Stomach (tissue), 9 donors: ENCODE measurements around the gene MAGI1. TPM values are rescaled to one million over a fixed set of nuclear protein-coding genes. Genes with fewer than 3 reads are reported as not detected.

ENCODE experiments used
- DNase-seq, 2 donors: peaks; one replicate each; pipeline versions ENCODE4 v3.0.0 to v3.0.0-alpha.2; 2013 to 2019
- H3K27ac ChIP-seq, 5 donors: fragments of 200-600 bp in 4 of 5; sonication (generic) in 4 of 5; one replicate each; pipeline ENCODE4 v1.5.1; 2013 to 2019; ENCODE audit warnings: mild to moderate bottlenecking in 1 of 5, moderate library complexity in 1 of 5
- H3K27me3 ChIP-seq, 3 donors: fragments of 200-600 bp; sonication (generic); one replicate each; pipeline ENCODE4 v1.5.1; 2017 to 2019; ENCODE audit warnings: mixed run types in 1 of 3
- H3K36me3 ChIP-seq, 4 donors: fragments of 200-600 bp; sonication (generic); 1 replicate in 3 of 4; 2 replicates in 1 of 4; pipeline ENCODE4 v1.5.1; 2016 to 2019
- H3K4me1 ChIP-seq, 4 donors: fragments of 200-600 bp; sonication (generic); one replicate each; pipeline ENCODE4 v1.5.1; 2016 to 2019
- H3K4me3 ChIP-seq, 4 donors: fragments of 200-600 bp; sonication (generic) in 3 of 4; one replicate each; pipeline ENCODE4 v1.5.1; 2016 to 2019; ENCODE audit warnings: mild to moderate bottlenecking in 1 of 4
- H3K9me3 ChIP-seq, 4 donors: fragments of 200-600 bp; sonication (generic); one replicate each; pipeline ENCODE4 v1.5.1; 2016 to 2019
- EP300 ChIP-seq: sonication (generic); formaldehyde crosslinking; IDR thresholded peaks from one replicate; pipeline ENCODE4 v1.6.1; 2017; ENCODE audit warnings: antibody characterized with exemption
- POLR2A ChIP-seq, 4 donors: fragments of 450-650 bp; IDR thresholded peaks; one replicate each; pipeline ENCODE4 v1.6.1; 2016; ENCODE audit warnings: antibody characterized with exemption in 4 of 4, control low read depth in 2 of 4, mild to moderate bottlenecking in 1 of 4, moderate library complexity in 1 of 4
- POLR2AphosphoS5 ChIP-seq, 3 donors: sonication (generic); formaldehyde crosslinking; IDR thresholded peaks; one replicate each; pipeline ENCODE4 v1.6.1; 2016; ENCODE audit warnings: antibody characterized with exemption in 3 of 3
- WGBS, 5 donors: extraction: QIAGEN DNeasy Blood & Tissue Kit in 3 of 5; methylation state at CpG; one replicate each; pipeline versions ENCODE4 v1.1.5 to v1.1.7; 2013 to 2018; 5-methylcytosine and 5-hydroxymethylcytosine counted together
- intact Hi-C: fragments of 100-400 bp; cut with DNase I; formaldehyde crosslinking; loops from one replicate; pipeline ENCODE4 v1.15.1; 2023; ENCODE audit warnings: low total_unique reads
- polyA plus RNA-seq, 3 donors: library from polyadenylated mRNA; stranded (reverse); fragments of 200-250 nt; gene quantifications; one replicate each; pipeline ENCODE4 v1.2.3, GENCODE V29; 2013
- total RNA-seq, 5 donors: library from RNA; depleted of rRNA; stranded (reverse); fragments of >200 nt; gene quantifications; one replicate each; pipeline versions ENCODE4 v1.1.0 to v1.2.3, GENCODE V29; 2014 to 2016
- TF ChIP-seq, protein P1 (sequence below), 7 experiments: fragments of 450-650 bp in 4 of 7; fragments of 200-600 bp in 3 of 7; sonication (generic) in 3 of 7; IDR thresholded peaks; one replicate each; pipeline ENCODE4 v1.5.1; 2016 to 2019; ENCODE audit warnings: antibody characterized with exemption in 7 of 7, control low read depth in 2 of 7, mild to moderate bottlenecking in 1 of 7
- donor health status: healthy with polysubstance abuse.
- donor health status: Bipolar disorder and iron deficiency.
- donor health status: healthy.

Gene MAGI1
- total and polyA plus RNA-seq, 8 donors = 5.7 to 237 (median 84.8) TPM

DNA sequence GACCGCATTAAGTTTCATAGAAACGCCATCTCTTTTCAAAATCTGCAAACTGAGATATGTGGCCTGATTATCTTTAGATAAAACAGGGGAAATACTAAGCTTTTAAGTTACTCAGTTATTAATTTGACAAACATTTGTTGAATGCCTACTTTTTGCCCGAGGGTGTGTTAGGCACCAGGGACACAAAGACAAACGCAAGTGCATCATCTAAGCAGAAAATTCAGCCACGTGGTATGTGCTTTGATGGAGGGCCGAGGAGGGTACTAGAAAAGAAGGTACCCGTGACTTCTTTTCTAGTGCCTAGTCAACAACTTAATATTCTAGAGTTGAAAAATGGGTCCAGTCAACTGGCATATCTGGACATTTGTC lies 594.3 kb downstream of the MAGI1 start:
- H3K27ac ChIP-seq = no peak overlapping the region
- TF ChIP-seq, protein P1, sequence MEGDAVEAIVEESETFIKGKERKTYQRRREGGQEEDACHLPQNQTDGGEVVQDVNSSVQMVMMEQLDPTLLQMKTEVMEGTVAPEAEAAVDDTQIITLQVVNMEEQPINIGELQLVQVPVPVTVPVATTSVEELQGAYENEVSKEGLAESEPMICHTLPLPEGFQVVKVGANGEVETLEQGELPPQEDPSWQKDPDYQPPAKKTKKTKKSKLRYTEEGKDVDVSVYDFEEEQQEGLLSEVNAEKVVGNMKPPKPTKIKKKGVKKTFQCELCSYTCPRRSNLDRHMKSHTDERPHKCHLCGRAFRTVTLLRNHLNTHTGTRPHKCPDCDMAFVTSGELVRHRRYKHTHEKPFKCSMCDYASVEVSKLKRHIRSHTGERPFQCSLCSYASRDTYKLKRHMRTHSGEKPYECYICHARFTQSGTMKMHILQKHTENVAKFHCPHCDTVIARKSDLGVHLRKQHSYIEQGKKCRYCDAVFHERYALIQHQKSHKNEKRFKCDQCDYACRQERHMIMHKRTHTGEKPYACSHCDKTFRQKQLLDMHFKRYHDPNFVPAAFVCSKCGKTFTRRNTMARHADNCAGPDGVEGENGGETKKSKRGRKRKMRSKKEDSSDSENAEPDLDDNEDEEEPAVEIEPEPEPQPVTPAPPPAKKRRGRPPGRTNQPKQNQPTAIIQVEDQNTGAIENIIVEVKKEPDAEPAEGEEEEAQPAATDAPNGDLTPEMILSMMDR (IDR thresholded peaks at IDR 0.05) = no peak
- TF ChIP-seq POLR2AphosphoS5 (IDR thresholded peaks at IDR 0.05) (no peak), POLR2A (IDR thresholded peaks at IDR 0.05) (no peak), EP300 (no peak)
- intact Hi-C loops = no loop called here
- WGBS, 5 donors = 77 to 93% (median 81%) methylated on average over 7 of the region's 7 CpGs
- H3K27me3 ChIP-seq = no peaks in the 10 kb centered on the region
- H3K36me3 ChIP-seq = peaks cover 0 to 17% (median 2%) of the 10 kb centered on the region in 4 donors
- DNase-seq = no peak
- H3K4me1 ChIP-seq = peaks cover 0 to 5% (median 2%) of the 10 kb centered on the region in 4 donors
- no peaks in the 10 kb centered on the region for H3K9me3 ChIP-seq
- no peak overlapping the region for H3K4me3 ChIP-seq

DNA sequence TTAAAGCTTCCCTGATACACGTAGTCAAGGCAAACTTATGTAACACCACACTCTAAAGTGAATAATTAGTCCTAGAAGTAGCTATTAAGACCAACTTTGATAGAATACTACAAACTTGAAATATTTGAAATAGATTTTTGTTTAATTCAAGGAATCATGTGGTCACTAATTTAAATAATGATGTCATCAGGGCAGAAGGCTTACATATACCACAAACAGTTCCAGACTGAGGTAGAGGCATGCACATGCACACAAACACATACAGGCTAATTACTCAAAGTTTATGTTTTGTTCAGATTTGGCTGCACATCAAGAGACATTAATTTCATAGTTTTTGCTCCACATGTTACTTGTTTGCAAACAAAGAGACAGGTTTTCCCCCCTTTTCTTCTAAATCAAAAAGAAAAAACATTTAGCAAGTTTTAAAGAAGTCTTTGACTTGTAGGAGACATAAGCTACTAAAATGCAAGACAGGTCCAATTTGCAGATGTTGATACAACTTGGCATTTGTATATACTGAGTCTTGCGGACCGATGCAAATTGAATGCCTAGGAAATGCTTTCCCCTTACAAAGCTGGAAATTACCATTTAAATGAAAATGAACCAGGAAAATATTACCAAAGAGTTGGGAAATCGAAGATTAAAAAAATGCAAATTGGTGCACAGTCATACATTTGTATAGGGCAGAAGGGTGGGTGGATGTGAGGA lies 594.8 kb downstream of the MAGI1 start:
- no peak overlapping the region for H3K27ac ChIP-seq
- no peak for TF ChIP-seq POLR2AphosphoS5 (IDR thresholded peaks at IDR 0.05)
- TF ChIP-seq, protein P1 (IDR thresholded peaks at IDR 0.05) = no peak
- TF ChIP-seq EP300 = no peak
- TF ChIP-seq POLR2A (IDR thresholded peaks at IDR 0.05) = no peak
- no peaks in the 10 kb centered on the region for H3K27me3 ChIP-seq
- peaks cover 0 to 5% (median 2%) of the 10 kb centered on the region in 4 donors for H3K4me1 ChIP-seq
- 66 to 94% (median 80%) methylated on average over 4 of the region's 4 CpGs for WGBS, 5 donors
- H3K36me3 ChIP-seq = peaks cover 0 to 21% (median 5%) of the 10 kb centered on the region in 4 donors
- no peaks in the 10 kb centered on the region for H3K9me3 ChIP-seq
- intact Hi-C loops = no loop called here
- no peak overlapping the region for H3K4me3 ChIP-seq
- no peak for DNase-seq

DNA sequence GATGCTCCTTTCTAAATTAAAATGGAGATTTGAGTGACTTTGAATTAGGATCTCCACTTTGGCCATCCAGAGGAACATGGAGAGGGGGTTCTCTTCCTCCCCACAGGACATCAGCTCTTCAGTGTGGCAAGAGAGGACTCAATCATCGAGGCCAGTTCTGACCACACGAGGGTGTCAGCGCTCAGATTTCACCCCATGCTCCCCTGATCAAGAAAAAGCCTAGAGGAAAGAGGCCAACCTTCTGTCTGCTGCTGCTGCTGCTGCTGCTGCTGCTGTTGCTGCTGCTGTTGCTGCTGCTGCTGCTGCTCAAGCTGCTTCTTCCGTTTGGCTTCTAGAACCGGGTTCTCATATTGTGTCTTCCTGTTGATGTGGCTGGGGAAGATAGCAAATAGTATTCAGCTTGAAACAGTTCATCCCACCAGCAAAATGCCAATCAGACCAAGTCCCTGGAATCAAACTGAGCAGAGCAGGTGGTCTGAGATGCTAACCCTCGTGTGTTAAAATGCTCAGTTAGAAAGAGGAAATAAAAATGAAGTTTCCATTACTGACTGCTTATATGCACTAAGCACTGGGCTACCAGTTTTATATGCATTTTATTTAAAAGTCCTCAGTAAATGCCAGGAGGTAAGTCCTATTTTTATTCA lies 599.0 kb downstream of the MAGI1 start:
- Histone ChIP-seq H3K27me3 (no peaks in the 10 kb centered on the region), H3K9me3 (no peaks in the 10 kb centered on the region), H3K4me1 (peaks cover 0 to 5% (median 2%) of the 10 kb centered on the region in 4 donors), H3K36me3 (peaks cover 0 to 39% (median 31%) of the 10 kb centered on the region in 4 donors), H3K27ac (no peak overlapping the region), H3K4me3 (no peak overlapping the region)
- intact Hi-C loops = no loop called here
- TF ChIP-seq, protein P1 (IDR thresholded peaks at IDR 0.05) = peak in 5 of 7 experiments; percentile 20 to 49 (median 35)
- no peak for TF ChIP-seq EP300
- peak; percentile 37 to 86 for DNase-seq
- 14 to 22% (median 17%) methylated on average over 6 of the region's 6 CpGs for WGBS, 5 donors

DNA sequence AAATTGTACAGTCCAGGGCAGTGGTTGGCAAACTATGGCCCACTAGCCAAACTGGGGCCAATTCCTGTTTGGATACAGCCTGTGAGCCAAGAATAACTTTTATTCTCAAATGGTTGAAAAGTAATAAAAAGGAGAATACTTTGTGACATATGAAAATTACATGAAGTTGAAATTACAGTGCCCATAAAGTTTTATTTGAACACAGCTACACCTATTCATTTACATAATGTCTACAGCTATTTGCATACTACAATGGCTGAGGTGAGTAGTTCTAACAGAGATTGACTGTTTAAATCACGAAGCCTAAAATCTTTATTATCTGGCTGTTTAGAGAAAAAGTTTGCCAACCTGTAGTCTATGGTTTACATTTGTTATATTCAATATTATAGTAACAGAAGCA lies 600.1 kb downstream of the MAGI1 start:
- Histone ChIP-seq H3K9me3 (no peaks in the 10 kb centered on the region), H3K4me3 (no peak overlapping the region), H3K27ac (no peak overlapping the region), H3K4me1 (peaks cover 0 to 4% (median 0%) of the 10 kb centered on the region in 4 donors), H3K27me3 (no peaks in the 10 kb centered on the region), H3K36me3 (peaks cover 0 to 46% (median 36%) of the 10 kb centered on the region in 4 donors)
- no peak for DNase-seq
- TF ChIP-seq, protein P1 (IDR thresholded peaks at IDR 0.05) = no peak
- TF ChIP-seq POLR2A (IDR thresholded peaks at IDR 0.05) = no peak
- no peak for TF ChIP-seq POLR2AphosphoS5 (IDR thresholded peaks at IDR 0.05)
- TF ChIP-seq EP300 = no peak
- WGBS, 5 donors = 86 to 96% (median 94%) methylated on average over 1 of the region's 1 CpG
- intact Hi-C loops = no loop called here
